Adrenal gland (tissue), 12 donors: ENCODE measurements around the gene SLC3A2. TPM values are rescaled to one million over a fixed set of nuclear protein-coding genes. Genes with fewer than 3 reads are reported as not detected.

Experiments used
- DNase-seq, 7 donors: peaks; one replicate each; pipeline ENCODE4 v3.0.0-alpha.2; 2019 to 2020
- H3K27ac ChIP-seq, 5 donors: fragments of 200-600 bp; sonication (generic) in 4 of 5; 1 replicate in 3 of 5; 2 replicates in 2 of 5; pipeline versions ENCODE4 v1.5.1 to v1.8.0; 2016 to 2020; ENCODE audit warnings: mild to moderate bottlenecking in 1 of 5
- H3K27me3 ChIP-seq: fragments of 200-600 bp; 2 replicates; pipeline ENCODE4 v1.8.0; 2021
- H3K36me3 ChIP-seq, 2 donors: fragments of 200-600 bp; replicated peaks in 1 of 2; 1 replicate in 1 of 2; 2 replicates in 1 of 2; pipeline versions ENCODE4 v1.5.1 to v1.8.0; 2018 to 2022
- H3K4me1 ChIP-seq, 2 donors: fragments of 200-600 bp; replicated peaks in 1 of 2; 1 replicate in 1 of 2; 2 replicates in 1 of 2; pipeline versions ENCODE4 v1.5.1 to v1.8.0; 2018 to 2021
- H3K4me3 ChIP-seq, 4 donors: fragments of 200-600 bp; sonication (generic) in 3 of 4; one replicate each; pipeline ENCODE4 v1.5.1; 2016 to 2018
- H3K9me3 ChIP-seq, 3 donors: fragments of 200-600 bp; sonication (generic) in 1 of 3; replicated peaks in 1 of 3; 1 replicate in 2 of 3; 2 replicates in 1 of 3; pipeline versions ENCODE4 v1.5.1 to v1.8.0; 2016 to 2021
- CTCF ChIP-seq, 6 experiments: fragments of 450-650 bp in 4 of 6; fragments of 200-600 bp in 2 of 6; sonication (generic) in 1 of 6; IDR thresholded peaks; 1 replicate in 5 of 6; 2 replicates in 1 of 6; pipeline versions ENCODE4 v1.5.1 to v1.8.0; 2016 to 2021; ENCODE audit warnings: antibody characterized with exemption in 6 of 6, mild to moderate bottlenecking in 2 of 6, moderate library complexity in 1 of 6
- POLR2A ChIP-seq, 2 donors: fragments of 450-650 bp; IDR thresholded peaks; one replicate each; pipeline ENCODE4 v1.6.1; 2017; ENCODE audit warnings: antibody characterized with exemption in 2 of 2, mild to moderate bottlenecking in 2 of 2, moderate library complexity in 1 of 2
- WGBS, 4 donors: extraction: QIAGEN DNeasy Blood & Tissue Kit in 2 of 4; methylation state at CpG; one replicate each; pipeline versions ENCODE4 v1.1.5 to v1.1.7; 2013 to 2017; 5-methylcytosine and 5-hydroxymethylcytosine counted together
- intact Hi-C, 2 donors: fragments of 100-400 bp; cut with DNase I; formaldehyde crosslinking; loops; one replicate each; pipeline versions ENCODE4 v1.14.1 to v1.15.0; 2022 to 2023
- polyA plus RNA-seq, 3 donors: library from polyadenylated mRNA; stranded (reverse); fragments of 200-250 nt in 2 of 3; fragments of 350-450 nt in 1 of 3; fragmentation: Illumina TruSeq in 1 of 3; extraction: RNeasy Lipid Tissue Mini Kit (QIAGEN cat#74804) in 1 of 3; gene quantifications; one replicate each; pipeline ENCODE4 v1.2.3, GENCODE V29; 2013 to 2014
- total RNA-seq, 9 donors: library from RNA; depleted of rRNA in 4 of 9; stranded (reverse); fragments of >200 nt in 4 of 9; fragments of 120-200 nt in 1 of 9; fragmentation: NEBNext Ultra II Directional in 1 of 9; extraction: Animal tissue kit (Norgen Biotek cat#: 25700) in 1 of 9; gene quantifications; one replicate each; pipeline versions ENCODE4 v1.1.0 to v1.2.4, GENCODE V29; 2013 to 2023
- donor health status: healthy with polysubstance abuse.
- donor health status: Bipolar disorder and iron deficiency.
- donor health status: DM: yes; HTN: yes; CAD: no.
- donor health status: DM: no; HTN: no; CAD: no.
- donor health status: DM: no; HTN: no; CAD: no.
- donor health status: DM: yes; HTN: yes; CAD: no.

SLC3A2 gene
- total and polyA plus RNA-seq, 12 donors = 103 to 398 (median 164) TPM

- intact Hi-C loops = no loop called here
- no peaks in the 10 kb centered on the region for H3K9me3 ChIP-seq
- peaks cover 14 to 23% of the 10 kb centered on the region in 2 donors for H3K4me1 ChIP-seq
- peak within 1 kb of the TSS; percentile 34 to 93 (median 88) for H3K4me3 ChIP-seq
- TF ChIP-seq POLR2A (IDR thresholded peaks at IDR 0.05) (peak; percentile 49 to 96), CTCF (IDR thresholded peaks at IDR 0.05) (no peak)
- peaks cover 0 to 51% of the 10 kb centered on the region in 2 donors for H3K36me3 ChIP-seq
- peak; percentile 99 to 100 (median 100) for DNase-seq
- H3K27ac ChIP-seq = peak within 1 kb of the TSS; percentile 83 to 98 (median 96)
- no peaks in the 10 kb centered on the region for H3K27me3 ChIP-seq
- WGBS, 4 donors = 1% methylated on average over 22 to 65 of the region's 65 CpGs
These were observed 49.0 kb upstream of the SLC3A2 start, which contains the start of gene STX5 for GRCh38 chr11:62831520-62832335. STX5 (minus strand) TSS chr11:62832051; CDS start chr11:62831243, 808 bp downstream.

- Histone ChIP-seq H3K4me3 (peak within 1 kb of the TSS; percentile 5 to 93 (median 88)), H3K4me1 (peaks cover 14 to 23% of the 10 kb centered on the region in 2 donors), H3K9me3 (no peaks in the 10 kb centered on the region), H3K36me3 (peaks cover 0 to 48% of the 10 kb centered on the region in 2 donors), H3K27ac (peak within 1 kb of the TSS; percentile 83 to 98 (median 96)), H3K27me3 (no peaks in the 10 kb centered on the region)
- intact Hi-C loops = no loop called here
- peak; percentile 53 to 84 (median 75) for DNase-seq
- WGBS, 4 donors = 8 to 13% (median 9%) methylated on average over 25 to 40 of the region's 40 CpGs
- TF ChIP-seq POLR2A (IDR thresholded peaks at IDR 0.05) = no peak
- no peak for TF ChIP-seq CTCF (IDR thresholded peaks at IDR 0.05)
These were observed 48.1 kb upstream of the SLC3A2 start, which contains the start of gene TEX54 for GRCh38 chr11:62832336-62833234. TEX54 (minus strand) TSS chr11:62832841.

- Histone ChIP-seq H3K36me3 (peaks cover 0 to 36% of the 10 kb centered on the region in 2 donors), H3K9me3 (no peaks in the 10 kb centered on the region), H3K4me1 (peaks cover 17 to 30% of the 10 kb centered on the region in 2 donors), H3K4me3 (no peak overlapping the region), H3K27me3 (no peaks in the 10 kb centered on the region), H3K27ac (no peak overlapping the region)
- TF ChIP-seq CTCF (IDR thresholded peaks at IDR 0.05) (no peak), POLR2A (IDR thresholded peaks at IDR 0.05) (no peak)
- intact Hi-C loops = no loop called here
- DNase-seq = no peak
- 79 to 83% (median 80%) methylated on average over 3 to 8 of the region's 8 CpGs for WGBS, 4 donors
These were observed 45.4 kb upstream of the SLC3A2 start for GRCh38 chr11:62835336-62835735.
